HG02870 (cell line): ENCODE measurements around the gene IRF6.

Source experiments
- ATAC-seq: cut with Tn5 transposase; IDR thresholded peaks from one replicate; pipeline ENCODE4 v1.9.1; 2021; ENCODE audit warnings: mild to moderate bottlenecking, moderate library complexity; ENCODE audit not compliant: unreplicated experiment

The IRF6 gene

DNA sequence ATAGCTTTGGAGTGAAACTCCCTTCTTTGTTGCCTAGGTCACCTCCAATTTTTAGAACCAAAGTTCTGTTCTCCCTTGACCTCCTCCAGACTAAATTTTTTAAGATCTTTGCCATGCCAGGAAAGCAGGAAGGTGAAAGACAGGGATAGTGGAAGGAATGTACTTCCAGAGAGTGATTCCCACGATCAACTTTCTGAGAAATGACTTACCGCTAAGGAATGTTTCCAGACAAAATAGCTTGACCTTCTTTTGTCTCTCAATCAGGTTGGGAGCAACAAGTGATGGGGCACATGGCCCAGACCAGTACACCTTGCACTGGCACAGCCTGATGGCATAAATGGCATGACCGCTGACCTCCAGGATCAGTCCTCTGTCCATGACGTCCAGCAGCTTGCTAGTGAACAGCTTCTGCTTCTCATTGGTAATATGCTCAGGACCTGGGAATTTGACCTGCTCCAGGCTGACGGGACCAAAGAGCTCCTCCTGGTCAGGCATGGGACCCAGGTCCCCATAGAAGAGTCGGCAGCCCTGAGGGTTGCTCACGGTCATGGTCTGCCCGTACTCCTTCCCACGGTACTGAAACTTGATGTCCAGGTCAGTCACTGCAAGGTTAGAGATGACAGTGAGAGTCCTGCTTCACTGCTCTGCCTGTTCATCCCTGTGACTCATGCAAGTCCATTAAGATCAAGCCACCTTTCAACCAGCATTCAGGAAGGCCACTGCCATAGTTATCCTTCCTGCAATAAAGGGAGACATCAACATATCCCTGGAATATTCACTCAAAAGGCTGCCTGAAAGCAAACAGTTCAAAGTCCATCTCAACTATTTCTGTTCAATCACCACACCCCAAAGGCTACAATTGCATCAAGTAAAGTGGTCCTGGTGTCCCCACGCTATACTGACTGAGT, 15.4 kb downstream of the IRF6 start:
- ATAC-seq = no peak

DNA sequence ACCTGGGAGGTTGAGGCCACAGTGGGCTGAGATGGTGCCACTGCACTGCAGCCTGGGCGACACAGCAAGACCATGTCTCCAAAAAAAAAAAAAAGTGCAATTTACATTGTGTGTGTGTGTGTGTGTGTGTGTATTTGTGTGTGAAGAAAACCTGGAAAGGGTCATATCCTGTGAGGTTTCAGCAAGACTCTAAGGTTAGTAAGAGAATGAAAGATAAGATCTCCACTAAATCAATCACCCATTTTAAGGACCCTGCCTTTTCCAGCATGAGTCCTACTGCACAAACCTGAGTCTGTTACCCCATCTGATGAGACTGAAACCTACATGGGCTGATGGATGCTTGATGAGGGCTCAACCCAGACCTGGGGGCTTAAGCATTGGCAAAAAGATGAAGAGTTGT, 16.7 kb downstream of the IRF6 start:
- ATAC-seq = no peak

DNA sequence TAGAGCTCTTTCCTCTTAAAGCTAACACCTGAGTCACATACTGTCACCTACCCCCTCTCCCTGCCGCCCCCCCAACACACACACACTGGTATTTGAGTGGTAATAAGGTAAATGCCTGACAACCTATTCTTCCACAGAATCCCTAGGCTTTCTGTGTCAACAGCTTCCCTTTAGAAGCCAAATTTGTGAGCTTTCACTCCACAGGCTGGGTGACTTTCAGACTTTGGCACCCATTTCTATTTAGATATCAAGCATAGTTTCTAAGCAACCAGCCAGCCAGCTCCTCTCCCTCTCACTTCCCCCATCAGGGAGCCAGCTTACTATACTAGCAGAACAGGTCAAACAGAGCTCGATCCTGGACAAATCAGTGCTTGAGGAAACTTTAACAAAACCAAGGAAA, 18.4 kb downstream of the IRF6 start:
- no peak for ATAC-seq

DNA sequence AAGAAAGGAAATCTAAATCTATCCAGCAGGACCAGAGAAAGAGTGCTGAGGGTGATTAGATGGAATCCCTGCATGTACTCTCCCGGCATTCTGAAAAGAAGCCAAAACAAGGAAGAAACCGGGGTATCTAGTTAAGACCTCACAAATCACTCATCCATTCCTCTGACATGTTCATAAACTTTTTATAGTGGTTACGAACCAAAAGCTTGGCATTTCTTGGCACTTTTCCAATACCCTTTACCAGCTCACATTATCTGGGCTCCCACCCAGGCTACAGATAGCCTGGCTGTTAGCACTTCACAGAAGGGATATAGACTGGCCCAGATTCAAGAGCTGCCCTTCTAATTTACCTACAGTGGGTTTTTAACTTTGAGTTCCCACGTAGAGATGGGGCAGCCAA, 19.8 kb downstream of the IRF6 start:
- ATAC-seq = no peak

DNA sequence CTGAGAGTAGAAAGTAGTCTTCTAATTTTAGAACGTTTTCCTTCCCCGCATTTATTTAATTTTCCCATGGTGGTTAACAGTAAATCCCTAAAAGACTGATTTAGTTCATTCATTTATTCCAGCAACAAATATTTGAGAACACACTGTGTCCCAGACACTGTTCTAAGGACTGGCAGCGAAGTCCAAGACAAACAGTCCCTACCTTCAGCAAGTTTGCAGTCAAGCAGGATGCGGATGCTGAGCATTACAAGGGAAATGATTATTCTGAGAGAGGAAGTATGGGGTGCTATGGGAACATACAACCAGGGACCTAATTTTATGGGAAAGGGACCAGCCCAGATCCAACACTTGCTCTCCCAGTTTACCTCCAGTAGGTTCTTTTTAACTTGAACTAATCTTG, 20.4 kb downstream of the IRF6 start:
- ATAC-seq = no peak

DNA sequence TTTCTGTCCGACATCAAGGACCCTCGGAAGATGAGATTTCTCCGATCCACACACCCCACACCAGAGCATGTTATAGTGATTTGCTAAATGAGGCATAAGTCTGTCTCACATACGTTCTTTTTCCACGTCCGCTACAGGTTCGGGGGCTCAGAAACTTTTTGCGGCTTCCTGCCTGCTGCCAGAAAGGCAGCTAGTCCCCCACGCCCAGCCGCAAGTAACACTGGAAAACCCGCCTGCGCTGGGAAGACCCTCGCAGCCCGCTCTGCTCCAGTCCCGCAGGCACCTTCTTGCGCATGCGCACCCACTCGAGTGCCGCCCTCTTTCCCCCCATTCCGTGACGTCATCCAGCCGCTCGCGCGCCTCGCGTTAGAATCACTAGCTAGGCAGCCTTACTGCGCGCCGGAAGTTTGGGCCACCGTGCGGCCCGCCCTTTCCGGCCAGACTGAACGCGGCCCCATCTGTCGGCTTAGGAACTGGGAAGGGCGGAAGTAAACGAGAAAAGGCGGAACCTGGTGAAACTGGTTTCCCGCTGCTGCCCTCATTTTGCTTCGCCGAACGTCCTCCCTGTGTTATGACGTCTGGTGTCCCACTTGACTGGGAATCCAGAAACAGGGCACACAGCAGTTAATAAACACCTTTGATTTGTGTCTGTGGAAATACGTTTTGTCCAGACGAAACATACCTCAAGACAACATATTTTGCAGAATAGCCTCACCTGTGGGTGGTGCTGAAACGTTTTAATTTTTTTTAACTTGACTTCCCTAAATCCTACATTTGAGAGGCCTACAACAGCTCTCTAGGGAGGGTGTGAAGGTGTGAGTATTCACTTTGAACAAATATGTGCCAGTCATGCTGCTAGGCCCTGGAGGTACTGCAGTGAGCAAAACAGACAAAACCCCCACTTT, 21.4 kb downstream of the IRF6 start, which contains the start of gene C1orf74:
TSS of gene C1orf74 (minus strand) at position 295 of the 905 bp plus-strand sequence. CDS start 925 bp downstream, outside the sequence.
- peak; percentile 99 for ATAC-seq

DNA sequence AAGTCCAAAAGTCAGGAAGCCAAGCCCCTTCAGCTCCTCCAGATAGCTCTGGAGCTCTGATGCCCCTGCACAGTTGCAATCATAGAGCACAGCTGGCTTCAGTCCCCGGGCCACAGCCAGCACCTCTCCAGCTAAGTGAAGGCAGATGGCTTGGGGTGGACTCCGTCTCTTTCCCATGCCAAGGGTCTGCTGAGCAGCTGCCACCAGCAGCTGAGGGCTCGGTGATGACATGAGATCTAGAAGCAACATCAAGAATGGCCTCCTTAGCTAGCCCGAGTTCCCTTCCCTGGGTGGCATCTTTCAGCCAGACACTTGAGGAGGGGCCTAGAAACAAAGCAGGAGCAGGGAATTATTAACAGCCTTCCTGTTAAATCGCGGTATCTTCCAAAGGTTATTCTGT, 22.6 kb downstream of the IRF6 start:
- ATAC-seq = no peak

DNA sequence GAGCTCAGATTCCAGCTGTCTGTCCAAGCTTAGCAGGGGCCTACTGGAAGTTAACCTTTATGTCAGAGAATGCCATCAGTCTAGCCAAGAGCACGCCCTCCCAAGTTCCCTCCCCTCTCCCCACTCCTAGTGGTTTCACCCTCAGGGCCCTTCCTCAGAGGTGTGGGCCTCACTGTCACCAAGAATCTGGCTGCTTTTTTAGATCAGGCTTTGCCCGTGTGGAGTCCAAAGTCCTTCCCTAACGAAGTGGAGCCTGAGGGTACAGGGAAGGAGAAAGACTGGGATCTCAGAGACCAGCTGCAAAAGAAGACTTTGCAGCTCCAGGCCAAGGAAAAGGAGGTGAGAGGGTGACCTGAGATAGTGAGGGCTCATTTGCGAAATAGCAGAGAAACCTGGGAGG, 25.7 kb downstream of the IRF6 start:
- ATAC-seq = no peak

DNA sequence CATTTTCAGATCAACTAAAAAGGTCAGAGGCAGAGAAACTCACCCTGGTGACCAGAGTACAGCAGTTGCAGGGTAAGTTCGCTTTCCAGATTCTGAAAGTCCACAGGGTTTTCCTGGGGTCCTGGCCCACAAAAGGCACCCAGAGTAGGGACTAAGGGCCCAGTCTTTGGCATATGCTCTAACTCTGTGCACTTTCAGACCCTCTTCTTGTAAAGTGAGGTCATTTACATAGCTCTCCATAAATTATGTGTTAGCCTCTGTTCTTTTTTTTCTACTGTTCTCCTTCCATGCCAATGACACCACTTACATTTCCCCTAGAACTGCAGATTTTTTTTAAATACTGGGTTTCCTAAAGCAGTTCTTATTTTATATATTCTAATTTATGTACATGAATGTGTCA, 27.8 kb downstream of the IRF6 start:
- ATAC-seq = no peak

DNA sequence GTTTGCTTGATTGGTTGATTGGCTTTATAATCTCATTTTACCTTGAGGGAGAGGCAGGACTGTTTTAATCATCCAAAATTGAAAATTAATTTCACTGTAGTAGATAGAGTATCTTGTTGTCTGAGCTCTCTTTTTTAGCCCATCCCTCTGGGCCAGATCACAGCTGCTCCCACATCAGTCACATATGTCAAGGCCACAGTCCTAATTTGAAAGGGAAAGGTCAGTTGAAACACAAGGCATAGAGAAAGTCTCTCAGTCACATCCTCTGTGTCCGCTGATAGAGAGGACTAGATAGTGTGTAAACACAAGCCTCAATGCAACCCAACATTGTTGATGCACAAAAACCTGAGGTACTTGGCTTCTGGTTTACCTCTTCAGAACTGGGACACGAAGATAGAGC, 28.4 kb downstream of the IRF6 start:
- no peak for ATAC-seq

DNA sequence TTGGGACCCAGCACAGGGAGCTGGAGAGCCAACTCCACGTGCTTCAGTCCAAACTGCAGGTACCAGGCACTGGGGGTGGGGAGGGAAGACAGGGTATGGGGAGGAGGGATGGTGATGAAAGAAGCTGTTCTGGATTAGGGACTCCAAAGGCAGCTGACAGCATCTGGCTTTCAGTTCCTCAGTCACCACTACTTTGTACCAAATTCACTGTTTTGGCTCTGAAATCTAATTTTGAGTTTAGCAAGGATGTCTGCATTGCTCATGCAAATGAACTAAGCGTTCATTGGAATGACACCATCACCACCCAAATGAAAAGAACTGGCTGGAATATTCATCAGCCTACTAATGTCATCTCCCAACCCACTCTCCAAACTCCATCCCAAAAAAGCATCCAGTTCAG, 30.3 kb downstream of the IRF6 start:
- no peak for ATAC-seq

DNA sequence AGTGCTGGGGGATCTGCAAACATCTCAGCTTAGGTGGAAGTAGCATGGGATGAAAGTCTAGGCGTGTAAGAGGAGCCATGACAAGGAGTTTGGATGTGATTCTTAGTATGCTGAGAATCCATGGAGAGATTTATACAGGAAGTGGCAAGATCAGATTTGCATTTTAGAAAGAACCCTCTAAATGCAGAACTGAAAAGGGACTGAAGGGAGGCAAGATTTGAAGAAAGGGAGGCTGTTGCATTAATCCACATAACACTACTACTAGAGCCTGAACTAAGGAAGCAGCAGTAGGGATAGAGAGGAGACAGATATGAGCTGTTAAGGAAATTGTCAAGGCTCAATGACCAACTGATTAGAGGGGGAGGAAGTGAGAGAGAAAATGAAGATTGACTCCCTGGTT, 31.4 kb downstream of the IRF6 start:
- ATAC-seq = peak; percentile 48

DNA sequence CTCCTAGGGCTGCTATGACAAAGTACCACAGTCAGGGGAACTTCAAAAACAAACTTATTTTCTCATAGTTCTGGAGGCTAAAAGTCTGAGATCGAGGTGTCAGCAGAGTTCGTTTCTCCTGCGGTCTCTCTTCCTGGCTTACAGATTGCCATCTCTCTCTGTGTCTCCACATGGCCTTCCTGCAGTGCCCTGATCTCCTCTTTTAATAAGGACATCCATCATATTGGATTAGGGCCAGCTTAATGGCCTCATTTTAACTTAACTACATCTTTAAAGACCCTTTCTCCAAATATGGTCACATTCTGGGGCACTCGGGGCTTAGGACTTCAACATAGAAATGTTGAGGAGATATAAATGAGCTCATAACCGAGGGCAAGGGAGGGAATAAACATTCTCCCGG, 33.8 kb downstream of the IRF6 start:
- no peak for ATAC-seq

DNA sequence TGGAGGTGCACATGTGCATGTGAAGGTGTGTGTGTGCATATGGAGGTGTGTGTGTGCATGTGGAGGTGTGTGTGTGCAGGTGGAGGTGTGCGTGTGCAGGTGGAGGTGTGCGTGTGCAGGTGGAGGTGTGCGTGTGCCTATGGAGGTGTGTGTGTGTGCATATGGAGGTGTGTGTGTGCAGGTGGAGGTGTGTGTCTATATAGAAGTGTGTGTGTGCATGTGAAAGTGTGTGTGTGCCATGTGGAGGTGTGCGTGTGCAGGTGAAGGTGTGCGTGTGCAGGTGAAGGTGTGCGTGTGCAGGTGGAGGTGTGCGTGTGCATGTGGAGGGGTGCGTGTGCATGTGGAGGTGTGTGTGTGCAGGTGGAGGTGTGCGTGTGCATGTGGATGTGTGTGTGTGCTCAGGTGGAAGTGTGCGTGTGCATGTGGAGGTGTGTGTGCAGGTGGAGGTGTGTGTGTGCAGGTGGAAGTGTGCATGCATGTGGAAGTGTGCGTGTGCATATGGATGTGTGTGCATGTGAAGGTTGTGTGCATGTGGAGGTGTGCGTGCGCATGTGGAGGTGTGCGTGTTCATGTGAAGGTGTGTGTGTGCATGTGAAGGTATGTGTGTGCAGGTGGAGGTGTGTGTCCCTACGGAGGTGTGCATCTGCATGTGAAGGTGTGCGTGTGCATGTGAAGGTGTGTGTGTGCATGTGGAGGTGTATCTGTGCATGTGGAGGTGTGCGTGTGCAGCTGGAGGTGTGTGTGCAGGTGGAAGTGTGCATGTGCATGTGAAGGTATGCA, 35.1 kb downstream of the IRF6 start:
- no peak for ATAC-seq

DNA sequence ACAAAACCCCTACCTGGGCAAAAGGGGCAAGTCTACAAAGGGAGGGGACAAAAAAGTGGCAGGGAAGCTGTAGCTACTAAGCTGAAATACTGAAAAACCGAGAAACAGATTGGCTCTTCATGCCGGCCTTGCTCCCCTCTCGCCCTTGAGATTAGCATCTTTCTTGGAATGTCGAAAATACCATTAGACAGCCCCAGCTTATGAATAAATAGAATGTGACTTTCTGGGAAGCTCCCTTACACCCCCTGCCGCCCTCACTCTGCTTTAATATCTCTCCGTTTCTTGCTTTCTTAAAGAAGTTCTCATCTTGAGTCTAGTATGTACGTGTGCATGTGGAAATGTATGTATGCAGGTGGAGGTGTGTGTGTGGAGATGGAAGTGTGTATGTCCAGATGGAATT, 36.0 kb downstream of the IRF6 start:
- ATAC-seq = no peak

DNA sequence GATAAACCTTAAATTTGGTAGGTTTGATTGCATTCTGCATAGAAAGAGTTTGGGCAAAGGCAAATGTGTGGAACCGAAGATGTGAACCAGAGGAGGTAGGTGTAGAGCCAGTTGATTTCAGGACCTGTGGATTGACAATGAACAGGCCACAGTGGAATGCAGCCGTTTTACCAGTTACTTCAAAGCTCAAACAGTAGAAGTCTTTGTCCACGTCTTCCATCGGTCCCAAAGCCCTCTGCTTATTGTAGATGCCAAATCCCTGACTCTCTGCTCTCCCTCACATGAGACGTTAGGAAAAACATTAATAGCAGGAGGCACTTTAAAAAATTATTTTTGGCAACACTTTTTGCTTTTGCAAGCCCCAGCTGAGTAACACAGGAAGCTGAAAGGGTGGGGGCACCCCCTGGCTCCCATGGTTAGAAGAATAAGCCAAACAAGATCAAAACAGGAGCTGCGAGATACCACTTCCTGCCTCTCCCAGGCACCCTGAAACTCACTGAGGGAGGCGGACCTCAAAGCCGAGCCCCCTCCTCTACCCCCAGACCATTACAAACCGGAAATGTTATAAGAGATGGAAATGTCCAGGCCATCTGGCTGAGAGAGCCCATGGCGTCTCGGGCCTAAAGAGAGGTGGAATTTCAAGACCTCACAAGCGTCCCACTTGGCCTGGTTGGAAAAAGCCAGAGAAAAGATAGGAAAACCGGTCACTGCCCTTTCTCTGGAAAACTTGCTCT, 36.6 kb downstream of the IRF6 start:
- ATAC-seq = peak; percentile 63

DNA sequence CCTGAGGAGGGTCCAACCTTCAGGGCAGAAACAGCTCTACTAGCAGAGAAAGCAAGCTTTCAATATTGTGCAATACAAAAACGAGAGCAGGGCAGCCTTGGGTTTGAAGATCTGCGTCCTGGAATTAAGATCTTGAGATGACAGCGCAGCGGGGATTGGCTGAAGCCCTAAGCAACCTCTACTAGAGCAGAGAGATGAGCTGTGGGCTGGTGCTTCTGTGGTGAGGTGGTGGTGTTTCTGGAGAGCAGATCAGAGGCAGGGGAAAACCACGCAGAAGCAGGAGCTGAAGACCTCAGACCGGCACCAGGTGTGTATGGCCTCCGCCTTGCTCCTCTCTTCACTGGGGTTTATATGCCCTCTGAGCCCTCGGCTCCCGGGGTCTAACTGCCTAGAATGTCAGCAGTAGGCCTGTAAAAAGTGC, 37.6 kb downstream of the IRF6 start:
- peak; percentile 88 for ATAC-seq

DNA sequence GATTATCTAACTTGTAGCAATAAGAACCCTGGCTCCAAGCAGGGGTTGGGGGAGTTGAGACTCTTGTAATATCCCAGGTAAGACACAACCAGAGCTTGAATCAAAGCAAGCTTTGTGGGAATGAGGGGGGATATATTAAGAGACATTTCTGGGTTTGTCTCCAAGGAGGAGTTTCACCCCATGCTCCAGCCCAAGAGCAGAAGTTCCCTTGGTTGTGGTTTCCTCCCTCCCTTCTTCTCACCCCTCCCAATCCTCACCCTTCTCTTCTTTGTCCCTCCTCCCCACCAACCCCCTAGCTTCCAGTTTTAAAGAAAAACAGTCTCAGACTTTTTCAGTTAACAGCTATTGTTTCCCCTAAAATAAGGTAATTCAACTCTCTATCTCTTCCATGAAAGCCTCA, 38.2 kb downstream of the IRF6 start:
- no peak for ATAC-seq

DNA sequence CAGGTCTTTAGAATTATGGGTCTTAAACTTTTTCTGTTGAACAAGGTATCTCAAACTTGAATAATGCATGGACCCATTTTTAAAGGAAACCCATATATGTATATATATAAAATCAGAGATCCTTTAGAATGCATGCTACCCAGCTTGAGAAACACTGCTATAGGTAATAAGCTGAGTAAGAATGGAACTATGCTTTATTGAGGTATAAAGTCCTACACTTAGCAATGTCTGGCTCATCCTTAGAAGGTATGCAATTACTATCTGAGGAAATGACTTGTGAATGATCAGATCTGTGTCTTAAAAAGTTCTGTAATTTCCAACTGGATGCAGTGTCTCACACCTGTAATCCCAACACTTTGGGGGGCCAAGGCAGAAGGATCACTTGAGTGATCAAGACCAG, 38.8 kb downstream of the IRF6 start:
- no peak for ATAC-seq

DNA sequence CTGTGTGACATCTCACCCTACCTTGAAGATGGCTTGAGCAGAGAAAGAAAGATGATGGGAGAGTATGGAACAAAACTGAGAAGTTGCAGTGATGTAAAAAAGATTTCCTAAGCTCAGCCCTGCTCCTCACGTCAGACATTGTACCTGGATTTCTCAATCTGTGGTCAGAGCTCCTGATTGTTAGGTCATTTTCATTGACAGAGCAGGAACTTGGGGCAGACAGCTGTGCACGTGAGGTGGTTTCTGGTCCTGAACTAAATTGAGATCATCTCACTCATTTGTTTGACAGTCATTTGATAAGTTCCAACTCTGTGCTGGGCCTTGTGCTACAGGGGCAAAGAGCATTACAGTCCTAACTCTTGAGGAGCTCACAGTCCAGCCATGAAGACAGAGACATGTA, 39.9 kb downstream of the IRF6 start:
- no peak for ATAC-seq
